Glutamatergic neuron (in vitro differentiated cells): ENCODE data around the gene ICA1. TPM values are rescaled to one million over a fixed set of nuclear protein-coding genes. Genes with fewer than 3 reads are reported as not detected.

Experiments
- DNase-seq: peaks from one replicate; pipeline ENCODE4 v3.0.0; 2022
- H3K27ac Mint-ChIP-seq: one replicate; pipeline ENCODE4 v1.8.0; 2020; ENCODE audit warnings: mild to moderate bottlenecking, mixed read lengths, inconsistent platforms; ENCODE audit not compliant: unreplicated experiment
- H3K27me3 Mint-ChIP-seq: one replicate; pipeline ENCODE4 v1.8.0; 2020; ENCODE audit warnings: mild to moderate bottlenecking, moderate library complexity, mixed read lengths, inconsistent platforms; ENCODE audit not compliant: unreplicated experiment
- H3K36me3 Mint-ChIP-seq: one replicate; pipeline ENCODE4 v1.8.0; 2020; ENCODE audit warnings: mild to moderate bottlenecking, mixed read lengths, inconsistent platforms; ENCODE audit not compliant: unreplicated experiment
- H3K4me1 Mint-ChIP-seq: one replicate; pipeline ENCODE4 v1.8.0; 2020; ENCODE audit warnings: mild to moderate bottlenecking, low read depth, mixed read lengths, inconsistent platforms; ENCODE audit not compliant: unreplicated experiment
- H3K4me3 Mint-ChIP-seq: one replicate; pipeline ENCODE4 v1.8.0; 2020; ENCODE audit warnings: mild to moderate bottlenecking, mixed read lengths, inconsistent platforms; ENCODE audit not compliant: unreplicated experiment
- H3K9me3 Mint-ChIP-seq: one replicate; pipeline ENCODE4 v1.8.0; 2020; ENCODE audit warnings: mild to moderate bottlenecking, moderate library complexity, mixed read lengths, inconsistent platforms; ENCODE audit not compliant: unreplicated experiment
- total RNA-seq: library from RNA; stranded (reverse); fragmentation: NEBNext Ultra II Directional; extraction: Animal tissue kit (Norgen Biotek cat#: 25700); gene quantifications from one replicate; pipeline ENCODE4 v1.2.1, GENCODE V29; 2021; ENCODE audit not compliant: unreplicated experiment
- TF ChIP-seq, protein P1 (sequence below): fragments of 200-600 bp; sonication (generic); IDR thresholded peaks from one replicate; pipeline ENCODE4 v1.5.0; 2021; ENCODE audit not compliant: partially characterized antibody, unreplicated experiment

ICA1 gene
- total RNA-seq, 1 donor from 2014 or later, result 9.8 TPM

DNA sequence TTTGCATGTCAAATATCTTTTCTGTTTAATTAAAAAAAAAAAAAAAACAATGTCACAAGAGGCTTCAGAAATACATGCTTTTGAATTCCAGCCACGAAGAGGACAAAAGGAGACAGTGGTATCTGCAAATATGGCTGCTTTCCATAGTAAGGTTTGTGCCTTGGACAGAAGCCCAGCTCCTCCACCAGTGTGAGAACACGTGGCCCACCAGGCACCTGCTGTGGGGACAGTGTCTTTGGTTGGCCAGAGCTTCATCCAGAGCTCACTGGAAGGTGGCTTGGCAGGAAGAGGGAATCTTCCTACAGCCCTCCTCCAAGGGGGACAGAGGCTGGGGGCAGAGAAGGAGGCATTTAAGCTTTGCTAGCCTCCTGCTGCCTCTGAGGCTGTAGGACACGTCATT, 148.8 kb downstream of the ICA1 start:
- Mint-ChIP-seq H3K27ac (no peak overlapping the region), H3K27me3 (no peaks in the 10 kb centered on the region), H3K36me3 (peaks cover 3% of the 10 kb centered on the region), H3K4me3 (no peak overlapping the region), H3K9me3 (peaks cover 3% of the 10 kb centered on the region), H3K4me1 (no peaks in the 10 kb centered on the region)
- DNase-seq, result no peak
- TF ChIP-seq, protein P1, sequence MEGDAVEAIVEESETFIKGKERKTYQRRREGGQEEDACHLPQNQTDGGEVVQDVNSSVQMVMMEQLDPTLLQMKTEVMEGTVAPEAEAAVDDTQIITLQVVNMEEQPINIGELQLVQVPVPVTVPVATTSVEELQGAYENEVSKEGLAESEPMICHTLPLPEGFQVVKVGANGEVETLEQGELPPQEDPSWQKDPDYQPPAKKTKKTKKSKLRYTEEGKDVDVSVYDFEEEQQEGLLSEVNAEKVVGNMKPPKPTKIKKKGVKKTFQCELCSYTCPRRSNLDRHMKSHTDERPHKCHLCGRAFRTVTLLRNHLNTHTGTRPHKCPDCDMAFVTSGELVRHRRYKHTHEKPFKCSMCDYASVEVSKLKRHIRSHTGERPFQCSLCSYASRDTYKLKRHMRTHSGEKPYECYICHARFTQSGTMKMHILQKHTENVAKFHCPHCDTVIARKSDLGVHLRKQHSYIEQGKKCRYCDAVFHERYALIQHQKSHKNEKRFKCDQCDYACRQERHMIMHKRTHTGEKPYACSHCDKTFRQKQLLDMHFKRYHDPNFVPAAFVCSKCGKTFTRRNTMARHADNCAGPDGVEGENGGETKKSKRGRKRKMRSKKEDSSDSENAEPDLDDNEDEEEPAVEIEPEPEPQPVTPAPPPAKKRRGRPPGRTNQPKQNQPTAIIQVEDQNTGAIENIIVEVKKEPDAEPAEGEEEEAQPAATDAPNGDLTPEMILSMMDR, result no peak

DNA sequence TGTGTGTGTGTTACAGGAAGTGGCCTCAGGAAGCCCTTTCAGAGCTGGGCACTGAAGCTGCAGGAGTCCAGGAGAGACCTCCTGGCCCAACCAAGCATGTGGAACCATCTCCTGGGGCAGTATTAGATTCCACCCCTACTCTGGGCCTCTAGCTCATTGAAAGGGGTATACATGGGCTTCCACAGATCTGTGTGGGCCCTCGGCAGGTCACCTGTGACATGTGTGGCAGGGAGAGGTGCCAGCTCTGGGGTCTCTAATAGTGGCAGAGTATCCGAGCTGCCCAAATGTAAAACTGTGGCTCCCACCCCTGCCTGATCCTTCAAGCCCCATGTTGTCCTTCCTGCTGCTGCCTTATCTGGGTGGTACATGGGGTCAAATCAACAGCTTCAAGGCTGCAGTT, 149.3 kb downstream of the ICA1 start:
- no peak overlapping the region for H3K4me3 Mint-ChIP-seq
- H3K27me3 Mint-ChIP-seq, result no peaks in the 10 kb centered on the region
- no peaks in the 10 kb centered on the region for H3K4me1 Mint-ChIP-seq
- TF ChIP-seq, protein P1, result no peak
- no peak overlapping the region for H3K27ac Mint-ChIP-seq
- DNase-seq, result no peak
- peaks cover 3% of the 10 kb centered on the region for H3K36me3 Mint-ChIP-seq
- peaks cover 3% of the 10 kb centered on the region for H3K9me3 Mint-ChIP-seq

DNA sequence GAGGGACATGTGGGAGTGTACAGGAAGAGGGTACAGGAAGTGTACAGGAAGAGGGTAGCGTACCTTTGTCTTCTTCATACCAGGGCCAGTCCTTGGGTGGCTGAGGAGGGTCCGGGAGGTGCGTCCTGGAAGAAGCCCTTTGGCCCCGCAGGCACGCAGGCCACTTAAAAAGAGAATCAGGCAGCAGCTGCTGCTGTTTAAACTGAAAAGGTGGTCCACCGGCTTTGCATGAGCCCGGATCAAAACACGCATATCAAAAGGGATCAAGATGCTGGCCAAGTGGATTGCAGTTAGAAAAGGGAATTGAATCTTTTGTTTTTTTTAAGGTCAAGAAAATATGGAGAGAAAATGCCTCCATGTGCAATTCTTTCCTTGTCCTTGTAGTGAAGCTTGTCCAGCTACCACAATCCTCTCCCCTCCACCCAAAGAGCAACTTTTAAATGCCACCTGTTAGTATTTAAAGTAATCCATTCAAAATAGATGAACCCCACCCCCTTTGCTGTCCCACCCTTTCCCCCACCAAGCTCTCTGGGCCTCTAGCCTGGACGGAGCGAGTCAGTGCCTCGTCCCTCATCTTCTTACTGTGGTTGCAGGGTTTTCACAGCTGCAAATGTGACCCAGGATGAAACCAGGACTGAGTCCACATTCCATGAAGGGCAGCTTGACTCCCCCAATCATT, 150.5 kb downstream of the ICA1 start:
- peaks cover 3% of the 10 kb centered on the region for H3K9me3 Mint-ChIP-seq
- no peak overlapping the region for H3K27ac Mint-ChIP-seq
- H3K4me1 Mint-ChIP-seq, result no peaks in the 10 kb centered on the region
- no peak overlapping the region for H3K4me3 Mint-ChIP-seq
- no peaks in the 10 kb centered on the region for H3K27me3 Mint-ChIP-seq
- H3K36me3 Mint-ChIP-seq, result peaks cover 3% of the 10 kb centered on the region
- no peak for DNase-seq
- TF ChIP-seq, protein P1, result no peak

DNA sequence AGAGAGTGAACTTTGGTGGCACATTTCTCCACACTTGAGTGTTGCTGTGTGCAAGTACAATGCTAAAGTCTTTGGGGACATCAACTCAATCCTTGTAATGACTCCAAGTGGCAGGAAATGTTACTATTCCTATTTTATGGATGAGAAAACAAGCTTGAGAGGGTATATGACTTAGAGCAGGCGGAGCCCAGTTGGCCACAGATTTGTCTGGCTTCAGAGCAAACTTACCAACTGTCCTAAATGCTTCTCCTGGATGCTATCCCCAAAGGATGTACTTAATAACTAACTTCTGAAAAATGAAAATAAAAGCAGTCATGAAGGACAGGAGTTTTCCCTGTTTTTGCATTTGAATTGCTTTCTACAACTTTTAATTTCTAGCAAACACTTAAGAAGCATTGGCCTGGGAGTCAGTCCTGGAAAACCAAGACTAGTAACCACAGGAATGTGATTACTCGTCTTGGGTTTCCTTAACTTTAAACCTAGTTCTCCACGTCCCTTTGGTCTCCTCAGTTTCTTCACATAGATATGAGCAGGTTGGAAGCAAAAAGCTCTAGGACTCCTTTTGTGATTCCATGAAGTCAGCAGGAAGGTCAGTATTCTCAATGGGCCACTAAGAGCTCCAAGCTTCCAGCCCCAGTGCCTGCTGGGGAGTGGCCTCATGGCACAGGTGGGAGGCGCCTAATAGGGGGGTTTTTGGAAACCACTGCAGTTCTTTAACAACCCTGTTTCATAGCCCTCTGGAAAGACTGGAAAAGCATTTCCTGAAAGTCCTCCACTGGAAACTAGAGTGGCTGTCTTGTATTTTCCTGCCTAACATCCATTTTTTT, 152.6 kb downstream of the ICA1 start:
- Mint-ChIP-seq H3K36me3 (peaks cover 2% of the 10 kb centered on the region), H3K9me3 (peaks cover 3% of the 10 kb centered on the region), H3K4me1 (no peaks in the 10 kb centered on the region), H3K27ac (no peak overlapping the region), H3K27me3 (no peaks in the 10 kb centered on the region), H3K4me3 (no peak overlapping the region)
- TF ChIP-seq, protein P1, result no peak
- DNase-seq, result no peak
